Right lobe of liver (tissue), 4 donors: ENCODE data around the gene SEC14L1.

ENCODE experiments used
- CTCF ChIP-seq, 4 donors: fragments of 200-600 bp in 3 of 4; fragments of 450-650 bp in 1 of 4; IDR thresholded peaks; one replicate each; pipeline versions ENCODE4 v1.5.1 to v1.8.0; 2016 to 2022; ENCODE audit warnings: antibody characterized with exemption in 4 of 4, mild to moderate bottlenecking in 2 of 4
- POLR2A ChIP-seq: fragments of 450-650 bp; IDR thresholded peaks from one replicate; pipeline ENCODE4 v1.6.1; 2017; ENCODE audit warnings: antibody characterized with exemption, mild to moderate bottlenecking
- donor health status: DM: no; HTN: no; CAD: no.
- donor health status: DM: no; HTN: no; CAD: no.
- donor health status: DM: no; HTN: yes; CAD: no.

GRCh38 chr17:77129568-77130301, 11.0 kb upstream of the SEC14L1 start:
- TF ChIP-seq CTCF (IDR thresholded peaks at IDR 0.05) (no peak), POLR2A (no peak)
